ENCODE data around the gene UTS2B. TPM values are rescaled to one million over a fixed set of nuclear protein-coding genes. Genes with fewer than 3 reads are reported as not detected.

The UTS2B gene
- total RNA-seq, 4 donors from 2014 or later = not detected

GRCh38 chr3:191268737-191269136 is 61.6 kb downstream of the UTS2B start:
- no peak for TF ChIP-seq POLR2A (IDR thresholded peaks at IDR 0.05)
- H3K4me3 ChIP-seq (ENCODE audit: low read depth, poor library complexity, severe bottlenecking) = no peak overlapping the region
- intact Hi-C loops (cut with DNase I; ENCODE audit: low total_unique reads) = no loop called here
- DNase-seq (ENCODE audit: low spot score in 2 of 2) = no peak

- no peak overlapping the region for H3K4me3 ChIP-seq (ENCODE audit: low read depth, poor library complexity, severe bottlenecking)
- TF ChIP-seq CTCF (IDR thresholded peaks at IDR 0.05) = no peak
- TF ChIP-seq POLR2A (IDR thresholded peaks at IDR 0.05) = no peak
- intact Hi-C loops (cut with DNase I; ENCODE audit: low total_unique reads) = no loop called here
- WGBS, 2 donors = 72 to 82% methylated on average over 3 of the region's 3 CpGs
- DNase-seq (ENCODE audit: low spot score in 2 of 2) = no peak
Observed at GRCh38 chr3:191263850-191264249, 66.5 kb downstream of the UTS2B start.

GRCh38 chr3:191263365-191263764 is 67.0 kb downstream of the UTS2B start:
- TF ChIP-seq CTCF (IDR thresholded peaks at IDR 0.05) (no peak), POLR2A (IDR thresholded peaks at IDR 0.05) (no peak)

GRCh38 chr3:191262650-191263049 is 67.7 kb downstream of the UTS2B start:
- TF ChIP-seq POLR2A (IDR thresholded peaks at IDR 0.05) (no peak), CTCF (IDR thresholded peaks at IDR 0.05) (no peak)
- no peak overlapping the region for H3K4me3 ChIP-seq (ENCODE audit: low read depth, poor library complexity, severe bottlenecking)
- no peak for DNase-seq (ENCODE audit: low spot score in 2 of 2)
- intact Hi-C loops (cut with DNase I; ENCODE audit: low total_unique reads) = no loop called here
- 62 to 65% methylated on average over 1 of the region's 1 CpG for WGBS, 2 donors

More at GRCh38 chr3:191263365-191263764, 67.0 kb downstream of the UTS2B start:
- no peak for DNase-seq (ENCODE audit: low spot score in 2 of 2)
- intact Hi-C loops (cut with DNase I; ENCODE audit: low total_unique reads) = no loop called here
- no peak overlapping the region for H3K4me3 ChIP-seq (ENCODE audit: low read depth, poor library complexity, severe bottlenecking)

GRCh38 chr3:191261304-191261638 is 69.1 kb downstream of the UTS2B start:
- TF ChIP-seq POLR2A (IDR thresholded peaks at IDR 0.05) = no peak
- TF ChIP-seq CTCF (IDR thresholded peaks at IDR 0.05) = no peak
- DNase-seq (ENCODE audit: low spot score in 2 of 2) = no peak
- intact Hi-C loops (cut with DNase I; ENCODE audit: low total_unique reads) = no loop called here
- no peak overlapping the region for H3K4me3 ChIP-seq (ENCODE audit: low read depth, poor library complexity, severe bottlenecking)

GRCh38 chr3:191260431-191261303 is 69.7 kb downstream of the UTS2B start:
- intact Hi-C loops (cut with DNase I; ENCODE audit: low total_unique reads) = no loop called here
- DNase-seq (ENCODE audit: low spot score in 2 of 2) = no peak
- H3K4me3 ChIP-seq (ENCODE audit: low read depth, poor library complexity, severe bottlenecking) = no peak overlapping the region
- 82 to 86% methylated on average over 11 of the region's 11 CpGs for WGBS, 2 donors
- no peak for TF ChIP-seq POLR2A (IDR thresholded peaks at IDR 0.05)
- no peak for TF ChIP-seq CTCF (IDR thresholded peaks at IDR 0.05)
